RPMI8226 (cell line): ENCODE measurements around the gene ID3.
A peak's percentile ranks its signal among the peaks of the same experiment; 100 is the strongest.
"Not testable (repeated sequence)": the region's sequence is repeated elsewhere in the genome, so short reads cannot be mapped to it uniquely, and the experiment has no call there.

Experiments used
- DNase-seq: peaks from one replicate; pipeline ENCODE4 v3.0.0-alpha.2; 2015

ID3 gene

GRCh38 chr1:23588749-23589548 lies 29.6 kb upstream of the ID3 start:
- DNase-seq: no peak

DNA sequence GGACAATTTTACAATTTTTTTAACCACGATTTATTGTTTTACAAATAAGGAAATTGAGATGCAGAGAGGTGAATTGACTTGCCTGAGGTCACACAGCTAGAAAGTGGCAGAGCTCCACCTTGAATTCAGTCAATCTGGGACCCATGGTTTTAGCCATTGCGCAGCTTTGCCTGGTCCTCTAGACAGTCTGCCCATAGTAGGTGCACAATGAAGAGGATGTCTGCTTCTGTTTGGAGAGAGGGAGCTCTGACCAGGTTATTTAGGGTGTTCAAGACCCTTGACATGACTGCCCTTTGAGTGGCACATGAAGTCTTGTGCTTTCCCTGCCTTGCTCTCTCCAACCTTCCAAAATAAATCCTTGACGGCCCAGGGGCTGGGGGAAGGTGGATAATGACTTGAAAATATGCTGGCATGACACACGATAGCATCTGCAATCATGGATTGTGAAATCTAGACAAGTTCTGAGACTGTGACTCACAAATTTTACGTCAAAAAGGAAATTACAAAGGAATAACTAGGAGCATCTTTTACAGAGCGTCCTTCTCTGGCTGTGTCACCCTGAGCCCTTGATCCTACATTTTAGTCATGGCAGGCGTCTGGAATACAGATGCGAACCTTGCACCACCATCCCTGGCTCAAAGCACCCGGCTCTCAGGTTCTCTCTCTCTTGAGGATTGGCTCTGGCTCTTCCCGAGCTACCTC lies 26.2 kb upstream of the ID3 start:
- DNase-seq: no peak

DNA sequence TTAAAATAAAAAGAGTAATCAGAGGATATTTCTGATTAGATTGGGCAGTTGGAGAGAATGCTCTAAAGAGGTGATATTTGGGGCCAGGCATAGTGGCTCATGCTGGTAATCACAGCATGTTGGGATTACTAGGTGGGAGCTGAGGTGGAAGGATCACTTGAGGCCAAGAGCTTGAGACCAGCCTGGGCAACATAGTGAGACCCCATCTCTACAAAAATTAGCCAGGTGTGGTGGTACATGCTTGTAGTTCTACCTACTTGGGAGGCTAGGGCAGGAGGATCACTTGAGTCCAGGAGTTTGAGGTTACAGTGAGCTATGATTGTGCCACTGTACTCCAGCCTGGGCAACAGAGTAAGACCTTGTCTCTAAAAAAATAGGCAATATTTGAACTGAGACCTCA lies 24.4 kb upstream of the ID3 start:
- DNase-seq: not testable (repeated sequence)

DNA sequence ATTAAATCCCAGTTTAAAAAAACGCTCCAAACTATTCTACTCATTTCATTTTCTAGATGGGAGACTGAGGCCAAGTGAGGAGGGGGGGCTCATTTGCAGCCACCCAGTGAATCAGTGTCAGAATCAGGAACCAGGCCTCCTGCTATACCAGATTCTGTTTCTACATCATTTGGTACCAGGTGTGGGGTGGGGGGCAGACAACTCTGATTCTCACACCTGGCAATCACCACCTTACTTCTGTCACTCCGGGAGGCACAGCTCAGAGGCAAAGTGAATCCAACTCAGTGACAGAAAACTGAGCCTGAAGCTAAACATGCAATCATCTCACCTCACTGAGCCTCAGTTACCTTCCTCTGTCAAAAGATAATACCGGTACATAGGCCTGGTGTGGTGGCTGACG lies 23.5 kb upstream of the ID3 start:
- DNase-seq: no peak

DNA sequence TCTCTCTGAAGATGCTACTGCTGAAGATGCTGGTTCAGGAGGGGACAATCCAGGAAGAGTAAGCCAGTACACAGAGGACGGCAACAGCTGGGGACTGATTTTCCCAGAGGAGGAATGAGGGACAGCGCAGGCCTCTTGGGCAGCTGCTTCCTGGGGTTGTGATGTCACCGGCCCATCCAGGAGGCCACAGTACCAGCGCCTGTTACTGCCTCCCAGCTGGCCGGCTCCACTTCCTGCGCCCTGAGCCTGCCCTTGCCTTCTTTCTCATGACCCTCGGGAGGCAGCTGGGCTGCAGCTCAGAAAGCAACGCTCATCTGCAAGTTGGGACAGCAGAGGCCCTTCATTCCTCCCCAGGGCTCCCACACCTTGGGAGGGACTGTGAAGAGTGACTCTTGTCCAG lies 21.9 kb upstream of the ID3 start:
- DNase-seq: no peak

GRCh38 chr1:23578997-23579363 lies 19.7 kb upstream of the ID3 start:
- DNase-seq: no peak

DNA sequence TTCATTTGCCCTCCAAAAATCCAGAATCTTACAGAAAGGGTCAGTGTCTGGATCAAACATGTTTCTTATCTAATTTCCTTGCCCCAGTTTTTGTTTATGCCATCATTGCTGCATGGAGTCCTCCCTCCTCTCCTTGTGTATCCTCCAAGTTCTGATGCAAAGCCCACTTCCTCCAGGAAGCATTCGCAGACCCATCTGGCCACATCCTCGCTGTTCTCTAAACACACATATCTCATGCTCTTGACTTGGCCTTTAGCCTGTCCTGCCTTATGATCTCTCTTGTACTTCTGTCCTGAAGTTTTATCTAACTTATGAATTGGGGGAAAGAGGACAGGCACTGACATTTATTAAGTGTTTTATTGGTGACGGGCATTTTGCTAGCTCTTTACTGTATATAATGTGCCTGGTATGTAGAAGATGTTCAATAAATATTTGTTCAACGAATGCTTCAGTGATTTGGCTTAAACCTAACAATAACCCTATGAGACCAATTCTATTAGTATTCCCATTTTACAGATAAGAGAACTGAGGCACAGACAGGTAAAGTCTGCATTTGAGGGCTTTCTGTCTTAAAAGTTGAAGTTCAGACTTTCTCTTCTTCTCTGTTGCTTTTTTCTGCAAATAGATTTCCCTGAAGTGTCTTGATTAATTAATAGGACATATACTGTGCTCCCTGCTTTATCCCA lies 19.2 kb upstream of the ID3 start:
- no peak for DNase-seq

GRCh38 chr1:23577056-23578004 lies 18.0 kb upstream of the ID3 start:
- peak; percentile 89 for DNase-seq

DNA sequence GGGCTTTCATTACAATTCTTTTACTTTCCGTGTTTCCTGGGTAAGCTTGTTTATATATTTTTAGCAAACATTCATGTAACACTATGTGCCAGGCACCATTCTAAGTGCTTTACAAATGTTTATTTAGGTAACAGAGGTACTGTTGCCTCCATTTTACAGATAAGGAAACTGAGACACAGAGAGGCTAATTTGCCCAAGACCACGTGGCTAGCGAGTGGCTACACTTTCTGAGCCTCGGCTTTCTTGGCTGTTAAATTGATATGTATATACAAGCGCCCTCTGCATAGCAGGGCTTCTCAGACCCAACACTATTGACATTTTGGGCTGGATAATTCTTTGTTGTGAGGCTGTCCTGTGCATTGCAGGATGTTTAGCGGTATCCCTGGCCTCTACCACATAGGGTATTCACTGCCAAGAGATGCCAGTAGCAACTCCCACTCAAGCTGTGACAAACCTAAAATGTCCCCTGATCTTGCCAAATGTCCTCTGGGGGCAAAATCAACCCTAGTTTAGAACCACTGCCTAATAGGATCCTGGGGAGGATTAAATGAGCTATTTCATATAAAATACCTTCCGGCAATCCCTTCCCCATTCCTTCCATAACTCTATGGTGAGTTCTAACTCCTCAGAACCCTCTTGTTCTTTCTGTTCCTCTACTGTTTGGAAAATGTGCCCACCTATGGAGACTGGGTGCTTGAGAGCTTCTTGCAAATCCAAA lies 17.2 kb upstream of the ID3 start:
- DNase-seq: no peak

GRCh38 chr1:23575226-23575810 lies 16.0 kb upstream of the ID3 start:
- no peak for DNase-seq

GRCh38 chr1:23574265-23574754 lies 15.0 kb upstream of the ID3 start:
- no peak for DNase-seq

GRCh38 chr1:23573574-23574182 lies 14.4 kb upstream of the ID3 start:
- DNase-seq: no peak

GRCh38 chr1:23571465-23571864 lies 12.2 kb upstream of the ID3 start:
- DNase-seq: no peak

DNA sequence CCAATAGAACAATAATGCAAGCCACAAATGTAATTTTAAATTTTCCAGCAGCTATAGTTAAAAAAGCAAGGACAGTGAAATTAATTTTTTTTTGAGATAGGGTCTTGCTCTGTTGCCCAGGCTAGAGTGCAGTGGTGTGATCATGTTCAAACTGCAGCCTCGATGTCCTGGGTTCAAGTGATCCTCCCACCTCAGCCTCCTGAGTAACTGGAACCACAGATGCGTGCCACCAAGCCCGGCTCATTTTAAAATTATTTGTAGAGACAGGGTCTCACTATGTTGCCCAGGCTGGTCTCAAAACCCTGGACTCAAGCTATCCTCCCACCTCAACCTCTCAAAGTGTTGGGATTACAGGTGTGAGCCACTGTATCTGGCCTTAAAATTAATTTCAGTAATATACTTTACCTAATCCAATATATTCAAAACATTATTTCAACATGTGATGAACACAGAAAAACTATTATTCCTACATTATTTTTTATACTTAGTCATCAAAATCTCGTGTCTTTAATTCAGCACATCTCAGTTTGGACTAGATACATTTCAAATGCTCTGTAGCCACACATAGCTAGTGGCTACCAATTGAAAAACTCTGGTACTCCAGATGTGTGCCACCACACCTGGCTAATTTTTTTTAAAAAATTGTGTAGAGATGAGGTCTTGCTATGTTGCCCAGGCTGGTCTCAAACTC lies 10.8 kb upstream of the ID3 start:
- DNase-seq: no peak

DNA sequence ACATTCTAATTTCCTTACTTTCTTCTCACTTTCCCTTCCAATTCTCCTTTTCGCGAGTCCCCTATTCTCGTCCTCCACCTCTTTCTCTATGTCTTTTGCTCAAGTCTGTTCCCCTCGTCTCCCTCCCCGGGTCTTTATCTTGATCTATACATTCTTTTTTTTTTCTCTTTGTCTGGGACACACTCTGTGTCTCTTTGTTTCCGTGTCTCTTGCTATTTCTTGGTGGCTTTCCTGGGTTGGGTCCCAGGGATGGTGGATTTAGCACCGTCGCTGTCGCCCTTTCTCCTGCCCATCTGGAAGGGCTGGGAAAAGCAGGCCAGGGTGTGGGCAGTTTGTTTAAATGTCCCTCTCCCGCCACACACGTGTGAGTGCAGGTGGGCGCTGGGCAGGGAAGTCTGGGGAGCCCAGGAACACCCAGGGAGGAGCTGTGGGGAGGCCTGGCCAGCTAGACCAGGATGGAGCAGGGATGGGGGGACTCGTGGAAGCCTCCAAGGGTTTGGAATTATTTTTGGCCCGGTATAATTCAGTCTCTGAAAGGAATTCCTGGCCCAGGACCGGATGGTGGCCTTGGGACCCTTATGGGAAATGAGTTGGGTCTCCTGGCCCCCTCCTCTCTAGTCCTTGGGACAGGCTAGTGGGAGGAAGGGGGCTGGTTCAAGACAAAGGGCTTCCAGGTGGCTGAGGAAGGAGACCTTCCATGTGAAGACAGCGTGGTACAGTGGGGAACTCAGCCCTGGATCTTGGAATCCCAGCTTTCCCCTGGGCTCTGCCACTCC lies 9.5 kb upstream of the ID3 start:
- no peak for DNase-seq

- no peak for DNase-seq
Measured at GRCh38 chr1:23567996-23568607, 8.8 kb upstream of the ID3 start.

- DNase-seq: no peak
Measured at GRCh38 chr1:23567629-23567995, 8.3 kb upstream of the ID3 start.

- no peak for DNase-seq
Measured at GRCh38 chr1:23566304-23566703, 7.0 kb upstream of the ID3 start.

DNA sequence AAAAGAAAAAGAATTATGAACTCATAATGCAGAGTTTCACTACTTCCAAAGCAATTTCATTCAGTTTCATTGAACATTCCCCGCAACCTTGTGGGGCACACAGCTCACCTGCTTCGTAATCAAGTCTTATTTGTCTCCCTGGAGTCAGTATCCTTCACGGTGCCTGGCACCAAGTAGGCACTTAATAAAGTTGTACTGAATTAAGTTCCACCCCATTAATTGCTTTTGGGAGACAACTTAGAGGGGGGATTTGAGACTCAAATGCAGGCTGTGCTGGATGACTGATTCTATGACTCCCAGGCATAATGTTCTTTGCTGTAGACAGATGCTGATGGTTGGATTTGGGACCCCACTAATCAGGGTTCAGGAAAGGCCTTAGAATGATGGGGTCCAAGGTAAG lies 6.5 kb upstream of the ID3 start:
- DNase-seq: no peak
